T47D (cell line): ENCODE data around the gene LRIG1.

Source experiments
- DNase-seq, 2 experiments: peaks; one replicate each; pipeline versions ENCODE4 v3.0.0 to v3.0.0-alpha.2; 2011 to 2012; ENCODE audit warnings: low read depth in 1 of 2, low spot score in 1 of 2
- JUND ChIP-seq: IDR thresholded peaks from 2 replicates; pipeline ENCODE4 v1.6.1; 2012; ENCODE audit warnings: low read depth
- in situ Hi-C: cut with HindIII; loops from 2 replicates; pipeline ENCODE4 v1.10.0; 2016; ENCODE audit warnings: low sequenced_read_pairs, low pct_unique_long_range_greater_than_20kb

Gene LRIG1

GRCh38 chr3:66378256-66378655, 122.6 kb downstream of the LRIG1 start:
- DNase-seq, result peak in 1 of 2 experiments; percentile 13
- in situ Hi-C loops, result no loop called here
- no peak for TF ChIP-seq JUND

GRCh38 chr3:66377800-66378199, 123.0 kb downstream of the LRIG1 start:
- no peak for TF ChIP-seq JUND
- in situ Hi-C loops, result no loop called here

GRCh38 chr3:66376568-66376967, 124.3 kb downstream of the LRIG1 start:
- DNase-seq, result no peak
- in situ Hi-C loops, result no loop called here
- TF ChIP-seq JUND, result no peak

More at GRCh38 chr3:66377800-66378199, 123.0 kb downstream of the LRIG1 start:
- DNase-seq, result no peak

- no peak for TF ChIP-seq JUND
- peak; percentile 13 to 54 for DNase-seq
- in situ Hi-C loops, result no loop called here
Observed at GRCh38 chr3:66372681-66373350, 128.0 kb downstream of the LRIG1 start.

GRCh38 chr3:66371432-66371831, 129.4 kb downstream of the LRIG1 start:
- DNase-seq, result no peak
- no peak for TF ChIP-seq JUND
- in situ Hi-C loops, result no loop called here

- in situ Hi-C loops, result no loop called here
- DNase-seq, result no peak
- TF ChIP-seq JUND, result no peak
Observed at GRCh38 chr3:66370179-66370578, 130.6 kb downstream of the LRIG1 start.

GRCh38 chr3:66367979-66368378, 132.8 kb downstream of the LRIG1 start:
- DNase-seq, result no peak
- TF ChIP-seq JUND, result no peak
- in situ Hi-C loops, result no loop called here

- no peak for TF ChIP-seq JUND
- no peak for DNase-seq
- in situ Hi-C loops, result no loop called here
Observed at GRCh38 chr3:66366747-66367146, 134.1 kb downstream of the LRIG1 start.

GRCh38 chr3:66365080-66365479, 135.7 kb downstream of the LRIG1 start:
- DNase-seq, result no peak
- in situ Hi-C loops, result no loop called here
- no peak for TF ChIP-seq JUND

GRCh38 chr3:66363148-66363547, 137.7 kb downstream of the LRIG1 start:
- no peak for TF ChIP-seq JUND
- DNase-seq, result no peak
- in situ Hi-C loops, result no loop called here

- no peak for TF ChIP-seq JUND
- no peak for DNase-seq
- in situ Hi-C loops, result no loop called here
Observed at GRCh38 chr3:66362541-66362941, 138.3 kb downstream of the LRIG1 start.

- in situ Hi-C loops, result no loop called here
- no peak for DNase-seq
- TF ChIP-seq JUND, result no peak
Observed at GRCh38 chr3:66361356-66361755, 139.5 kb downstream of the LRIG1 start.

GRCh38 chr3:66355997-66356396, 144.8 kb downstream of the LRIG1 start:
- no peak for DNase-seq
- TF ChIP-seq JUND, result no peak
- in situ Hi-C loops, result no loop called here

GRCh38 chr3:66355394-66355793, 145.4 kb downstream of the LRIG1 start:
- no peak for TF ChIP-seq JUND
- DNase-seq, result no peak
- in situ Hi-C loops, result no loop called here
